OCI-LY7 (cell line): Measurements from ENCODE around the gene BCAT1.

Experiments
- CTCF ChIP-seq: fragments of 200-600 bp; sonication (generic); conservative IDR thresholded peaks from 2 replicates; pipeline ENCODE4 v1.5.1; 2014; ENCODE audit warnings: mild to moderate bottlenecking, antibody characterized with exemption, low read length, moderate library complexity, mixed read lengths
- EZH2phosphoT487 ChIP-seq: fragments of 200-600 bp; sonication (generic); IDR thresholded peaks from 2 replicates; pipeline ENCODE4 v1.6.1; 2018; ENCODE audit warnings: low read depth, borderline replicate concordance, mild to moderate bottlenecking, mixed run types, antibody characterized with exemption, low read length, moderate library complexity, mixed read lengths

- TF ChIP-seq CTCF = no peak
- TF ChIP-seq EZH2phosphoT487 = no peak
These were observed 150.6 kb downstream of the BCAT1 start for GRCh38 chr12:24798335-24798734.
